Measurements from ENCODE around the gene MRPL51.

The MRPL51 gene

GRCh38 chr12:6527711-6528110 is 34.6 kb upstream of the MRPL51 start:
- TF ChIP-seq, protein P1, sequence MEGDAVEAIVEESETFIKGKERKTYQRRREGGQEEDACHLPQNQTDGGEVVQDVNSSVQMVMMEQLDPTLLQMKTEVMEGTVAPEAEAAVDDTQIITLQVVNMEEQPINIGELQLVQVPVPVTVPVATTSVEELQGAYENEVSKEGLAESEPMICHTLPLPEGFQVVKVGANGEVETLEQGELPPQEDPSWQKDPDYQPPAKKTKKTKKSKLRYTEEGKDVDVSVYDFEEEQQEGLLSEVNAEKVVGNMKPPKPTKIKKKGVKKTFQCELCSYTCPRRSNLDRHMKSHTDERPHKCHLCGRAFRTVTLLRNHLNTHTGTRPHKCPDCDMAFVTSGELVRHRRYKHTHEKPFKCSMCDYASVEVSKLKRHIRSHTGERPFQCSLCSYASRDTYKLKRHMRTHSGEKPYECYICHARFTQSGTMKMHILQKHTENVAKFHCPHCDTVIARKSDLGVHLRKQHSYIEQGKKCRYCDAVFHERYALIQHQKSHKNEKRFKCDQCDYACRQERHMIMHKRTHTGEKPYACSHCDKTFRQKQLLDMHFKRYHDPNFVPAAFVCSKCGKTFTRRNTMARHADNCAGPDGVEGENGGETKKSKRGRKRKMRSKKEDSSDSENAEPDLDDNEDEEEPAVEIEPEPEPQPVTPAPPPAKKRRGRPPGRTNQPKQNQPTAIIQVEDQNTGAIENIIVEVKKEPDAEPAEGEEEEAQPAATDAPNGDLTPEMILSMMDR (IDR thresholded peaks at IDR 0.05; ENCODE audit: control extremely low read depth, extremely low read depth, low read depth, missing control alignments) = no peak
- POLR2A ChIA-PET = no interaction called here
- CTCF ChIA-PET = interaction anchor here (6.2 kb wide), 1 partner anchor 11 kb away, joined by 33 read pairs; no protein-coding TSS in a partner anchor
- DNase-seq (ENCODE audit: extremely low spot score) = no peak

DNA sequence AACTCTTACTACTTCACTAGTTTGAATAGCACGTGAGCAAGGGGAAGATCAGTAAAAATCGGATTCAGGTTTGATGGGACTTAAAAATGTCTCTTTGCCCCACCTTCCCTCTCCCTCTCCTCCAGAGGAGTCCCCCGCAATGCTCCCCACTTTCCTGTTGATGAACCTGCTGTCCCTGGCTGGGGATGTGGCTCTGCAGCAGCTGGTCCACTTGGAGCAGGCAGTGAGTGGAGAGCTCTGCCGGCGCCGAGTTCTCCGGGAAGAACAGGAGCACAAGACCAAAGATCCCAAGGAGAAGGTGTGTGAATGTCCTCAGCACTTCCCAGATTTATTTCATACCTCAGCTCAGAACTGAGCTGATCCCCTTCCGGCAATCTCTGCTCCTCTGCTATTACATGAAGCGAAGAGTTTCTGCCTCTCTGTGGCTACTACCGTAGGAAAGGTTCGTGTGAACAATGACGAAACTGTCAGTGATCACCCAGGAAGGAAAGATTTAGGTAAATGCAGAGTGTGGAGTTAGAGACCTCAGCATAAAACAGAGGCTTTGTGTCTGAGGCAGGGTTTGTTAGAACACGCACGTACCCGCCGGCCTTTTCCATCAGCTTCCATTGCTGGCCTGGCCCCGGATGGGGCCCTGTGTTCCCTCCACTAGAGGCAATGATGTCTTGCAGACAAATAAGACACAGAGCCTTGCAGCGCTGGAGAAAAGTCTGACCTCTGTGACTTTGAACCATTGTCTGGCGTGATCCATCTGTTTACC is 33.9 kb upstream of the MRPL51 start:
- POLR2A ChIA-PET = interaction anchor here (0.6 kb wide), 1 partner anchor 7 kb away, joined by 3 read pairs; no protein-coding TSS in a partner anchor
- CTCF ChIA-PET = interaction anchor here (0.7 to 6.2 kb wide), 3 partner anchors 12 to 31 kb away, joined by 3 to 33 read pairs (median 4); no protein-coding TSS in a partner anchor
- DNase-seq (ENCODE audit: extremely low spot score) = no peak
- TF ChIP-seq, protein P1 (IDR thresholded peaks at IDR 0.05; ENCODE audit: control extremely low read depth, extremely low read depth, low read depth, missing control alignments) = no peak

DNA sequence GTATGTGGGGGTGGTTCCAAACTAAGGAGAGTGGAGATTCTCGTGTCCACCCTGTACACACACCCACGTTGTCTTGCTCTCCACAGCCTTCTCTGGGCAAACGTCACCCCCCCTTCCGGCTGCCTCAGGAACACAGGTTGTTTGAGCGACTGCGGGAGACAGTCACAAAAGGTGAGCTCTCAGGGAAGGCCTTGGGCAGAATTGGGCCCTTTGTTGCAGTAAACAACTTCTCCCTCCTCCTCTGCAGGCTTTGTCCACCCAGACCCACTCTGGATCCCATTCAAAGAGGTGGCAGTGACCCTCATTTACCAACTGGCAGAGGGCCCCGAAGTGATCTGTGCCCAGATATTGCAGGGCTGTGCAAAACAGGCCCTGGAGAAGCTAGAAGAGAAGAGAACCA is 33.1 kb upstream of the MRPL51 start:
- ChIA-PET CTCF (interaction anchor here (1.5 to 6.2 kb wide), 2 partner anchors 12 to 13 kb away, joined by 4 to 33 read pairs; no protein-coding TSS in a partner anchor), POLR2A (interaction anchor here (0.6 to 0.8 kb wide), 2 partner anchors 8 to 56 kb away, joined by 3 read pairs; partner anchors contain the start of gene VAMP1)
- TF ChIP-seq, protein P1 (IDR thresholded peaks at IDR 0.05; ENCODE audit: control extremely low read depth, extremely low read depth, low read depth, missing control alignments) = no peak
- DNase-seq (ENCODE audit: extremely low spot score) = no peak

GRCh38 chr12:6524648-6525047 is 31.6 kb upstream of the MRPL51 start:
- DNase-seq (ENCODE audit: extremely low spot score) = no peak
- TF ChIP-seq, protein P1 (IDR thresholded peaks at IDR 0.05; ENCODE audit: control extremely low read depth, extremely low read depth, low read depth, missing control alignments) = no peak
- POLR2A ChIA-PET = no interaction called here
- CTCF ChIA-PET = interaction anchor here (1.2 to 1.6 kb wide), 2 partner anchors 12 to 14 kb away, joined by 4 to 6 read pairs; no protein-coding TSS in a partner anchor

- POLR2A ChIA-PET = no interaction called here
- CTCF ChIA-PET = interaction anchor here (1.2 to 1.6 kb wide), 3 partner anchors 9 to 15 kb away, joined by 4 to 6 read pairs (median 5); no protein-coding TSS in a partner anchor
- TF ChIP-seq, protein P1 (IDR thresholded peaks at IDR 0.05; ENCODE audit: control extremely low read depth, extremely low read depth, low read depth, missing control alignments) = no peak
- DNase-seq (ENCODE audit: extremely low spot score) = no peak
Observed at GRCh38 chr12:6523708-6524107, 30.6 kb upstream of the MRPL51 start.

DNA sequence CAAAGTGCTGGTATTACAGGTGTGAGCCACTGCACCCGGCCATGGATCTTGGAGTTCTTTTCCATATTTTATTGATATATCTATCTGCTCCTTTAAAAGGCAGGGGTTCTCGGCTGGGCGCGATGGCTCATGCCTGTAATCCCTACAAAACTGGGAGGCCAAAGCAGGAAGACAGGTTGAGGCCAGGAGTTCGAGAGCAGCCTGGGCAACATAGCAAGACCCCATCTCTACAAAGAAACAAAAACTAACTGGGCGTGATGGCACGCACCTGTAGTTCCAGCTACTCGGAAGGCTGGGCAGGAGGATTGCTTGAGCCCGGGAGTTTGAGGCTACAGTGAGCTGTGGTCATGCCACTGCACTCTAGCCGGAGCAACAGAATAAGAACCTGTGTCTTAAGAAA is 29.1 kb upstream of the MRPL51 start:
- POLR2A ChIA-PET = interaction anchor here (1.6 kb wide), 1 partner anchor 12 kb away, joined by 9 read pairs; the partner anchor contains the start of gene GAPDH
- no peak for DNase-seq (ENCODE audit: extremely low spot score)
- TF ChIP-seq, protein P1 (IDR thresholded peaks at IDR 0.05; ENCODE audit: control extremely low read depth, extremely low read depth, low read depth, missing control alignments) = no peak
- CTCF ChIA-PET = interaction anchor here (1.1 kb wide), 1 partner anchor 9 kb away, joined by 3 read pairs; no protein-coding TSS in a partner anchor

Data from GM10248 (cell line).